Hippocampal formation (tissue), 2 donors: Measurements from ENCODE around the gene CLCNKA.
A peak's percentile ranks its signal among the peaks of the same experiment; 100 is the strongest.
"Not testable (repeated sequence)": the region's sequence is repeated elsewhere in the genome, so short reads cannot be mapped to it uniquely, and the experiment has no call there.

Experiments used
- DNase-seq, 2 donors: peaks; one replicate each; lab custom pipeline; 2025; lab: John Stamatoyannopoulos, UW

Gene CLCNKA

GRCh38 chr1:16042096-16042495 lies 20.3 kb downstream of the CLCNKA start:
- DNase-seq = no peak

DNA sequence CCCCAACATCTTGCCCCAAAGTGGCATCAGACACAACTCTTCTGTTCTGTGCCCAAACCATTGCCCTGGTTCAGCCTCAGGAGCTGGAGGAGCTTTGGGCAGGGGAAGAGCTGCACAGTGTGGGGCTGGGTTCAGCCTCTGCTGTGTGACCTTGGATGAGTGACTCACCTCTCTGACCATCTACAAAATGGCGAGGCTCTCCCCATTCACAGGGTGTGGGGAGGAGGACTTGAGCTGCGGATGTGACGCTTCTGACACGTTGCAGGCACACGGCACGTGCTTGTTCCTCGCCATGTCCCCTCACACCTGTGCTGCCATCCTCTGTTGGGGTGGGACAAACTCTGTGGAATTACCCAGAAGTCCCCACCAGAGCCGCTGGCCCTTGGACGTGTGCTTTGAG lies 20.8 kb downstream of the CLCNKA start:
- not testable (repeated sequence) for DNase-seq

- no peak for DNase-seq
Measured at GRCh38 chr1:16043521-16043920, 21.7 kb downstream of the CLCNKA start, which contains the start of gene CLCNKB. CLCNKB (plus strand) TSS chr1:16043782; CDS start chr1:16044493, 711 bp downstream.

GRCh38 chr1:16043950-16044349 lies 22.1 kb downstream of the CLCNKA start:
- DNase-seq = no peak

- DNase-seq = no peak
Measured at GRCh38 chr1:16046842-16047241, 25.0 kb downstream of the CLCNKA start.

GRCh38 chr1:16047791-16048475 lies 26.1 kb downstream of the CLCNKA start:
- no peak for DNase-seq

DNA sequence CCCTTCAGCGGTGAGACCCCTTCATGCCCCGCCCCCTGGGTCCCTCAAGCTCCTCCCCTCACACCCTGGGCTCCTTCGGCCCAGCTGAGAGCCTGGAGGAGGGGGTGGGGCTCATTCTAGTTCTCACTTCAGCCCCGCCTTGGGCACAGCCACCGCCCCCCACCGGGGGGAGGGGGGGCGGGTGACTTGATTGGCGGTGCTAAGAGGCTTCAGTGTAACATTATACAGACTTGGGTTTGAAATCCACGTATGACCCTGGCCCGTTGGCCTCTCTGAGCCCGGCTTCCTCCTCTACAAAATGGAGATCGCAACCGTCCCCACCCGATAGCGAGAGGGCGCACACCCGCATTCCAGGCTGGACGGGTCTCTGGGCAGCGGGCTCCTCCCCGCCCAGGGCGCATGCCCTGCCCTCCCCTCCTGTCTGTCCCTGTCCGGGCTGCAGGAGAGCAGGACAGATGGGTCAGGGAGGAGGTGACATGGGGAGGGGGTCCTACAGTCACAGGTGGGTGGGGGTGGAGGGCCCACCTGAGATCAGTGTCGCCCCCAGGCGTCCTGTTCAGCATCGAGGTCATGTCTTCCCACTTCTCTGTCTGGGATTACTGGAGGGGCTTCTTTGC lies 26.8 kb downstream of the CLCNKA start:
- no peak for DNase-seq

GRCh38 chr1:16050328-16050727 lies 28.5 kb downstream of the CLCNKA start:
- no peak for DNase-seq

DNA sequence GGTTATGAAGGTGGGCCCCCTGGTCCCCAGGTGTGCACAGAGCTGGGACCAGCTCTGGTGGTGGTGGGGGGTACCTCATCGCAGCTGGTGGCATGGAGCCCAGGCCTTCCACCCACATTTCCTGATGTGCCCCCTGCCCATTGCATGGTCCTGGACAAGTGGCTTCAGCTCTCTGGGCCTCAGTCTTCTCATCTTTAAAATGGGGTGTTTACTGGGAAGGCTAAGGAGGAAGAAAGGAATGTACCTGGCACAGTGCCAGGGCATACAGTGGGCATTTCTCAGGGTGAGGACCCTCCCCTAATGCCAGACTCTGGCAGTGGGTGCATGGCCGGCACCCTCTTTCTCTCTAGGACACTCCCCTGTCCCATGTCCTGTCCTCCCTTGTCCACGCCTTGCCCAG lies 29.2 kb downstream of the CLCNKA start:
- DNase-seq = no peak

DNA sequence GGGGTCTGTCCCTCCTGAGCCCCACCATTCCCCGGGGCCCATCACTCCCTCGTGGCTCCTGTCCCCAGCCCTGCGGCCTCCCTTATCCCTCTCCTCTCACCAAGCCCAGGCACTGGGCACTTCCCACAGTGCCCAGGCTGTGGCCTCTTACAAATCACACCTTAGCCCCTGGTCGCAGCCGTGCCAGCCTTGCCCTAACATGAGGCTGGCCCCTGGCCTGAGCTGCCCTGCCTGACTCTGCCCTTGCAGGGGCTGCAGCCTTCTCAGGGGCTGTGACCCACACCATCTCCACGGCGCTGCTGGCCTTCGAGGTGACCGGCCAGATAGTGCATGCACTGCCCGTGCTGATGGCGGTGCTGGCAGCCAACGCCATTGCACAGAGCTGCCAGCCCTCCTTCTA lies 30.1 kb downstream of the CLCNKA start:
- not testable (repeated sequence) for DNase-seq

DNA sequence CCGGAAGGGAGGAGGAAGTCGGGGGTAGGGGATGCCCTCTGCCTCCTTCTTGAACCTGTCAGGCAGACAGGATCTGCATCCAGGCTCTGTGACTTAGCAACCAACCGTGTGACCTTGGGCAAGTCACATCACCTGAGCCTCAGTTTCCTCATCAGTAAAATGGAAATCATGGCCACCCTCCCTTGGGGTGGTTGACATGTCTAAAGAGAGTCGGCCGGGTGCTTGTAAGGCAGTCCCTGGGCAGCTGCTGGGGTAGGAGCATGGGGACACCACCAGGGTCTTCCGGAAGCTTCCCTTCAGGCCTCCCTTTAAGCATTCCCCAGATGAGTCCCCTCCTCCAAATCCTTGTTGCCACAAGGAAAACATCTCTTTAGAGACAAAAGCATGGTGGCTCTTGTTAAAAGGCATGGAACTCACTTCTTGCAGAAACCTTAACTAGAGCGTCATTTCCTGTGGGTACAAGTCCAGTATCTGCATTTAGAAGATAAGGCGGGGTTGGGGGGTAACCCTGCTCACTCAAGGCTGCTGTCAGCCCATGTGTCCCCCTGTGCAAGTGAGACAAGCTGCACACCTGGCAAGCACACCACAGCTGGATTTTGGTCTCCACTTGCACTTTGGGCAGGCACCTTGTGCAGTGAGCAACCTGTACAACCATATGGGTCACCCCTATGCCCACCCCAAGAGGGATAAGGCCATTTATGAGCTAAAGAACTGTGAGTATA lies 32.1 kb downstream of the CLCNKA start:
- no peak for DNase-seq

DNA sequence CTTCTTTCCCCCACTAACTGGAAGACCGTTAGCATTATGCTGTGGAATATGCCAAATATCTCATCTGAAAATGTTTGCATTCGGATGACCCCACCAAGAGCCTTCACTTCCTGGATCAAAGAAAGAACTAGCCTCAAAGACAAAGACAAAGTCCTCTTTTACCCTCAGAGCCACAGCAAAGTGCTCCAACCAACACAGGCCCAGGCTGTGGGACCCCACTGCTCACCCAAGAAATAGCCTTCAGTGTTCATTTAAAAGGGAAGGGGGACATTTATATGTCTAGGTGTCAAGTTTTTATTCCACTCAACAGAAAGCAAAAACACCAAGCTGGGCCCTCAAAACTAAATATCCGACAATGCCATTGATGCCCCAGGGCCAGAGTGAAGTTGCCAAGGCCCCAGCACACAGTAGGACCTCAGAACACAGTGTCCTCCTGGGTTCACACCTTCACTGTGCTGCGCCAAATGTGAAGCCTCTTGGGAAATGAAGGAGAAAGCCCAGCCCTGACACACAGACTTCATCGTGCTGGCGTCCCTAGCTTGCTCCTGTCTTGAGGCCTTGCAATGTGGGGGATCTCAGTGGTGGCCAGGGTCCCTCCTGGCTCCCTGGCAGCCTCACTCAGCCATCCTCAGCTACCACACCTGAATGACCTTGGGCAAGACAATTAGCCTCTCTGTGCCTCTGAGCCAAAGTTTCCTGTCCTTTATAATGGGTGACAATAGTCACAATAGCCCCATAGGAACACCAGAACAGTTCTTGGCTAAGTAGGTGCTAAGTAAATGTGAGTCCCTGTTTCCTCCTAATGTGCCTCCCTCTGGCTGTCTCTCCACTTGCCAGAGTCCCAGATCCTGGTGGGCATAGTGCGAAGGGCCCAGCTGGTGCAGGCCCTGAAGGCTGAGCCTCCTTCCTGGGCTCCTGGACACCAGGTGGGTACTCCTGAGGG lies 33.0 kb downstream of the CLCNKA start:
- DNase-seq = no peak

DNA sequence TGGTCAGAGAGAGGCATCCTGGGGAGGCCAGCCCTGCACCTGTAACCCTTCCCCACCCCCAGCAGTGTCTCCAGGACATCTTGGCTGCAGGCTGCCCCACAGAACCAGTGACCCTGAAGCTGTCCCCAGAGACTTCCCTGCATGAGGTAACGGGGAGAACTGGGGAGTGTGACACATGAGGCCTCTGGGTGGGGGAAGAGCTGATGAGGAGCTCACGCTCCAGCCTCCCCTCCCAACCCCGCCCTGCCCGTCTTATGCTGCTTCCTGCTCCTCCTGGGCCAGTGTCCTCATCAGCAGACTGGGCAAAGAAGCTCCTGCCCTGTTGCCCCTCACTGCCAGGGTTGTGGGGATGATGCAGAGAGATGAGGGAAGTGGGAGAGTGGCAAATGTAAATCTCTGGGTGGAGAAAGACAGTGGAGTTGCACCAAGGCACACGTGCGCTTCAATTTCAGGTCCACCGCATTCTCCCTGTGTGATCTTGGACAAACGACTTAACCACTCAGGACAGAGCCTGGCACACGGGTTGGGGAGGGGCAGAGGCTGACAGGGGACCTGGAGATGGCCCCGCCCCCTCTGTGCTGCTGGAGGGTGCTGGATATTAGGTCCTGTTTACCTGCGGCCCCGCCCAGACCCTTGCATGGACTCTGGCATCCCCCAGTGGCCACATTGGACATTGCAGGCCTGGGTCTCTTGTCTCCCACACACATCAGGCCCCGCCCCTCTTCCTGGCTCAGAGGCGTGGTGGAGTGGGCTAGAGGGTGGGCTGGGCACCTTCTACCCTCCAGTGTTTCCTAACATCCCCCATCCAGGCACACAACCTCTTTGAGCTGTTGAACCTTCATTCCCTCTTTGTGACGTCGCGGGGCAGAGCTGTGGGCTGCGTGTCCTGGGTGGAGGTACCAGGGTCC lies 34.0 kb downstream of the CLCNKA start:
- DNase-seq = peak in 1 of 2 donors; percentile 75

GRCh38 chr1:16056521-16056912 lies 34.7 kb downstream of the CLCNKA start:
- DNase-seq = not testable (repeated sequence)

GRCh38 chr1:16057314-16057915 lies 35.6 kb downstream of the CLCNKA start:
- not testable (repeated sequence) for DNase-seq

DNA sequence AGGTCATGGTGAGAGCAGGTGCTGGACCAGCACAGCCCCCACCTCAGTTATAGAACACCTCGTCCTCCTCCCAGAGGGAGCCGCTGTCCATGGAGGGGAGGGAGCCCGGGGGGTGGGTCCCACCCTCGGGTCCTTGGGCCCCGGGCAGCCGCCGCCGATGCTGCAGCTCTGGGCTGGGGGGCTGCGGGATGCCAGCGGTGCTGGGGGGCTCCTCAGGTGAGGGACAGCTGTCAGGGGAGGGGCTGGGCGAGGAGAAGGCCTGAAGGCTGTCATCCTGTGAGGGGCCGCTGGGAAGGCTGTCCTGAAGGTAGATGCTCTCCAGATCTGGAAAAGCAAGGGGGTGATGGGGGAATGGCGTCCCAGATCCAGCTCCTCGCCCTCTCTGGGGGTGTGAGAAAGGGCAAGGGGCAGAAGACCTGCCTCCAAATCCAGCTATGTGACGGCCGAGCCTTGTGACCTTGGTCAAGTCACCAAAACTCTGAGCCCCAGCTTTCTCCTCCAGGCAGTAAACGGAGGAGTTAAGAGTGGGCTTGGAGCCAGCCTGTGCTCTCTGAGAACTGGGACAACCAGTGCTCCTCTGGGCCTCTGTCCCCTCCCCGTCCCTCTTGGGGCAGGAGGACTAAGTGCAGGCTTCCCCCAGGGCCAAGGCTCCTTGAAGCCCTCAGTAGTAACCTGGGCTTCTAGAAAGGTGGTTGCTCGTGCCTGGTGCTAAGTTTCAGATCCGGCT lies 36.7 kb downstream of the CLCNKA start:
- not testable (repeated sequence) for DNase-seq

GRCh38 chr1:16061266-16061665 lies 39.4 kb downstream of the CLCNKA start:
- DNase-seq = no peak

DNA sequence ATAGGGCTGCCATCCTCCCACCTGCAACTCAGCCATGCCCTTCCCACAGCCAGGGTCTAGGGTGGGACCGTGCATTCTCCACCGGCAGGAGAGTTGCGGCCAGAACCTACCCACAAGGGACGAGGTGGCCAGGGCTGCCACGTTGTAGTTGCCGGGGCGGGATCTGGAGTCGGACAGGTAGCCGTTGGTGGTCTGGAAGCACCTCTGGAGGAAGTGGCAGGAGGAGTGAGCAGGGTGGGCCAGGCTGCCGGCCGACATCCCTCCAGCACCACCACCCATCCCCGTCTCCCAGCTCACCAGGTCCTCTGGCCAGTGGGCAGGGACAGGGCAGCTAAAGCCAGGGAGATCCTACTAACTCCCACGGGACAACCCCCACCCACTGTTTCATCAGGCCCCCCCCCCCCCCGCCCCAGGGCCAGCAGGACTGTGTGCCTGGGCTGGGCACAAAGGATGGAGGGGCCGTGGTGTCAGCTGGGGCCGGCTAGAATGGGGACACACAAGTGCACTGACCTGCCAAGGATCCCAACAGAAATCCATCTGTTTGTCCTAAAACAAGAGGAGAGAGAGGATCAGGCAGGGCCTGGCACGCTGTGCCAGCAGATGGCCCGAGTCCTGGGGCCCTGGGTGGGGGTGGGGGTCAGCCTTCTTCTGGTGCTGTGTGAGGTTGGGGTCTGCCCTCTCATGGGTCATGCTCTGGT lies 40.3 kb downstream of the CLCNKA start:
- not testable (repeated sequence) for DNase-seq

DNA sequence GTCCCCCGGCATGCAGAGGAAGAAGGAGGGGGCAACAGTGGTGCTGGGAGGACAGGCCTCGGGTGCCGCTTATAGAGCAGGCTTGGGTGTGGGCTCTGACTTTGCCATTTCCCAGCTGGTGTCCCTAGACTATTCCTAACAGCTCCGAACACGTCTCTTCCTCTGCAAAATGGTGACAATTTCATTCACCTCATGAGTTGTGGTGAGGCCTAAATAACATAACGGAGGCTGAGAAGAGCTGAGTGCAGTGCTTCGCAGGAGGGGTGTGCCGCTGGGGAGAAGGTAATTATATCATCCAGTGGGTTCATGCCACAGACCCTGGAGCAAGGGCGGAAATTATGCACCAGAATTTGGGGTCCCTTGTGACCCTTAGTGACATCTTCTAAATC lies 40.8 kb downstream of the CLCNKA start:
- not testable (repeated sequence) for DNase-seq
